HEK293 (cell line): Measurements from ENCODE around the gene PITPNC1.

Experiments used
- CTCF ChIP-seq: fragments of 450-650 bp; formaldehyde crosslinking; IDR thresholded peaks from 2 replicates; pipeline ENCODE4 v1.5.1; 2016; ENCODE audit warnings: missing biosample characterization, missing genetic modification characterization
- ELK4 ChIP-seq: IDR thresholded peaks from 2 replicates; pipeline ENCODE4 v1.6.1; 2011; ENCODE audit warnings: mild to moderate bottlenecking, low read depth, low read length, borderline replicate concordance
- GFI1B ChIP-seq: fragments of 450-650 bp; formaldehyde crosslinking; IDR thresholded peaks from 2 replicates; pipeline ENCODE4 v1.5.1; 2016; ENCODE audit warnings: missing biosample characterization, missing genetic modification characterization
- GLI2 ChIP-seq: fragments of 450-650 bp; formaldehyde crosslinking; IDR thresholded peaks from 2 replicates; pipeline ENCODE4; 2017; ENCODE audit warnings: missing biosample characterization, missing genetic modification characterization, low read depth, borderline replicate concordance
- GLI4 ChIP-seq: fragments of 450-650 bp; formaldehyde crosslinking; IDR thresholded peaks from 2 replicates; pipeline ENCODE4 v1.5.1; 2016; ENCODE audit warnings: missing biosample characterization, missing genetic modification characterization
- PBX3 ChIP-seq: sonication (generic); formaldehyde crosslinking; IDR thresholded peaks from 2 replicates; pipeline ENCODE4 v1.8.1; 2022; ENCODE audit warnings: mild to moderate bottlenecking, moderate library complexity, missing genetic modification reagents
- SCRT1 ChIP-seq: fragments of 450-650 bp; formaldehyde crosslinking; IDR thresholded peaks from 2 replicates; pipeline ENCODE4 v1.5.1; 2016; ENCODE audit warnings: missing biosample characterization, missing genetic modification characterization, borderline replicate concordance
- TCF7L2 ChIP-seq: IDR thresholded peaks from 2 replicates; pipeline ENCODE4 v1.6.1; 2011; ENCODE audit warnings: low read depth, mild to moderate bottlenecking, inconsistent platforms, low read length, moderate library complexity, borderline replicate concordance
- ZNF18 ChIP-seq: fragments of 450-650 bp; formaldehyde crosslinking; IDR thresholded peaks from 2 replicates; pipeline ENCODE4 v1.5.1; 2016; ENCODE audit warnings: missing biosample characterization, missing genetic modification characterization
- ZNF792 ChIP-seq: fragments of 450-650 bp; formaldehyde crosslinking; IDR thresholded peaks from 2 replicates; pipeline ENCODE4 v1.5.1; 2016; ENCODE audit warnings: missing biosample characterization, missing genetic modification characterization

- TF ChIP-seq GLI4 (tag by site-specific recombination) (no peak), PBX3 (no peak), TCF7L2 (no peak), CTCF (tag by site-specific recombination) (no peak), GLI2 (tag by site-specific recombination) (no peak), SCRT1 (tag by site-specific recombination) (no peak), ELK4 (no peak), GFI1B (no peak), ZNF792 (tag by site-specific recombination) (no peak), ZNF18 (tag by site-specific recombination) (no peak)
These were observed 236.9 kb downstream of the PITPNC1 start for GRCh38 chr17:67613961-67614360.
